ENCODE measurements around the gene IMPG1.

Gene IMPG1, protein sequence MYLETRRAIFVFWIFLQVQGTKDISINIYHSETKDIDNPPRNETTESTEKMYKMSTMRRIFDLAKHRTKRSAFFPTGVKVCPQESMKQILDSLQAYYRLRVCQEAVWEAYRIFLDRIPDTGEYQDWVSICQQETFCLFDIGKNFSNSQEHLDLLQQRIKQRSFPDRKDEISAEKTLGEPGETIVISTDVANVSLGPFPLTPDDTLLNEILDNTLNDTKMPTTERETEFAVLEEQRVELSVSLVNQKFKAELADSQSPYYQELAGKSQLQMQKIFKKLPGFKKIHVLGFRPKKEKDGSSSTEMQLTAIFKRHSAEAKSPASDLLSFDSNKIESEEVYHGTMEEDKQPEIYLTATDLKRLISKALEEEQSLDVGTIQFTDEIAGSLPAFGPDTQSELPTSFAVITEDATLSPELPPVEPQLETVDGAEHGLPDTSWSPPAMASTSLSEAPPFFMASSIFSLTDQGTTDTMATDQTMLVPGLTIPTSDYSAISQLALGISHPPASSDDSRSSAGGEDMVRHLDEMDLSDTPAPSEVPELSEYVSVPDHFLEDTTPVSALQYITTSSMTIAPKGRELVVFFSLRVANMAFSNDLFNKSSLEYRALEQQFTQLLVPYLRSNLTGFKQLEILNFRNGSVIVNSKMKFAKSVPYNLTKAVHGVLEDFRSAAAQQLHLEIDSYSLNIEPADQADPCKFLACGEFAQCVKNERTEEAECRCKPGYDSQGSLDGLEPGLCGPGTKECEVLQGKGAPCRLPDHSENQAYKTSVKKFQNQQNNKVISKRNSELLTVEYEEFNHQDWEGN

DNA sequence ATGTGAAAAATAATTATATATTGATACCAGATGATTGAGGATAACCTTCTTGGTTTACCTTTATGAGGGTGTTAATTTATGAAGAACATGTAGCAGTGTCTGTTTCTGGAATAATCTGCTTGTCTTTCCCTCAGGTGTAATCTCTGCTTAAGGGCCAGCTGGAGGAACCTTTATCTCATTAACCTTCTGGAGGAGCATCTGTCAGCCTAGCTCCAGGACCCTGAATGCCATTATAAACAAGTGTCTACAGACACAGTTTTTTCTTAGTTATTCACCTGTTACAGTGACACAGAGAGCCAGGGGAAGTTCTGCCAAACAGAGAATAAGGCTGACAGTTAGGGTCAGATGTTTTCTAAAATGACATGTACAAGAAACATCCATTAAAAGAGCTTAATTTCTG, at the start of gene IMPG1:
Gene IMPG1 (minus strand): TSS at position 101 of the 400 bp plus-strand sequence. CDS start 174 bp downstream, outside the sequence.
- no peak for DNase-seq (ENCODE audit: low read depth)

GRCh38 chr6:76120302-76120701, 47.8 kb upstream of the IMPG1 start:
- no peak for DNase-seq (ENCODE audit: low read depth)

GRCh38 chr6:76073281-76073680, 819 bp upstream of the IMPG1 start:
- no peak for DNase-seq (ENCODE audit: low read depth)

- no peak for DNase-seq (ENCODE audit: low read depth)
Measured at GRCh38 chr6:76057469-76057868, 15.0 kb downstream of the IMPG1 start.

DNA sequence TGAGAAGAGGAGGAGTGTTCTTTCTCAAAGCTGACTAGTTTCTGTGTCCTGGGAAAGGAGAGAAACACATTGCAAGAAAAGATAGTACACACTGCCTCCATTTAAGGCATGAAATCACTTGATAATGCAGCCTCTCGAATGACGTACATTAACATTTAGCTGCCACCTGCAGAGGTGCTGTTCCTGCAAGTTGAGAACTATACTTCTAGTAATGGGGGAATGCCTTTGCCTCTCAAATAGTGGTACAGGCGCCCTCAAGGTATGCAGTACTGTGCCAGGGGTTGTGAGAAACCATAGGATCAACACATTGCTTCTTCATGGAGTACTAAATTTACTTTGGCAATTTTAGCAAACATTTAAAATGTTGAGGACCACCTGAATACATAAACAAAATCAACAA, 20.1 kb downstream of the IMPG1 start:
- no peak for DNase-seq (ENCODE audit: low read depth)

DNA sequence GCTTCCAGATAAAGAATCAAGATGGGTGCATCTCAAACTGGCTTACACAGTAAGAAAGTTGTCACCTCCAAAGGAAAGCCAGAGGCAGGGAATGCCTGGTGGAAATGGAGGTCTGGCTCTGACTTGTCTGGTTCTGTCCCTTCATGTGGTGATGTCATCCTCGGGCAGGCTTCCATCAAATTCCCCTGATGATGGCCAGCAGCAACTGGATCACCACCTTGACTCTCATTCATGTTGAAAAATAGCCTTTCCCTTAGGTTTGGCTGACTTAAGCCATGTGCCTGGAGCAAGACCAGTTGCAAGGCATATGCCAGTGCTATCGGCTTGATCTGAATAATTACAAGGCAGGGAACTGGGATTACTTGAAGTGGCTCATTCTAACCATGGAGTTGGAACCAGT, 28.8 kb downstream of the IMPG1 start:
- DNase-seq (ENCODE audit: low read depth), result no peak

GRCh38 chr6:76035713-76036112, 36.7 kb downstream of the IMPG1 start:
- no peak for DNase-seq (ENCODE audit: low read depth)

- no peak for DNase-seq (ENCODE audit: low read depth)
Measured at GRCh38 chr6:76026101-76026500, 46.4 kb downstream of the IMPG1 start.

- DNase-seq (ENCODE audit: low read depth), result no peak
Measured at GRCh38 chr6:76014626-76015530, 57.6 kb downstream of the IMPG1 start.

DNA sequence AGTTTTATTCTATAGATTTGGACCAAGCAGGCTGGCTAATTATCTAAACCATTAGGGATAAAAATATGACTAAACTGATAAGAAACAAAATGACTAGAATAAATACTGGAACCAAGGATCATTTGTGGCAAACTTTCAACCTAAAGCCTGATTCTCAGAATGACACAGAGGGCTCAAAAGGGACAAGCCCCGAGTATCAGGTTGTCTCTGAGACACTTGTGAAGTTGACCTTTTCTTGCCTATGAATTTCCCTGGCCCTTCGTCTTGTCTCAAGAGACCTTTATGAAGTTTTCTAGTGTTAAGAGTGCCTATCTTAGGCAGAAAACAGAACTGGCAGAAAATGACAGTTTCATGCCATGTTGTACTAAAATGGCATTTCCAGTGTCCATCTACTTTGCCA, 68.3 kb downstream of the IMPG1 start:
- DNase-seq (ENCODE audit: low read depth), result no peak

- DNase-seq (ENCODE audit: low read depth), result no peak
Measured at GRCh38 chr6:76003686-76004085, 68.8 kb downstream of the IMPG1 start.

- DNase-seq (ENCODE audit: low read depth), result no peak
Measured at GRCh38 chr6:76003113-76003512, 69.3 kb downstream of the IMPG1 start.

DNA sequence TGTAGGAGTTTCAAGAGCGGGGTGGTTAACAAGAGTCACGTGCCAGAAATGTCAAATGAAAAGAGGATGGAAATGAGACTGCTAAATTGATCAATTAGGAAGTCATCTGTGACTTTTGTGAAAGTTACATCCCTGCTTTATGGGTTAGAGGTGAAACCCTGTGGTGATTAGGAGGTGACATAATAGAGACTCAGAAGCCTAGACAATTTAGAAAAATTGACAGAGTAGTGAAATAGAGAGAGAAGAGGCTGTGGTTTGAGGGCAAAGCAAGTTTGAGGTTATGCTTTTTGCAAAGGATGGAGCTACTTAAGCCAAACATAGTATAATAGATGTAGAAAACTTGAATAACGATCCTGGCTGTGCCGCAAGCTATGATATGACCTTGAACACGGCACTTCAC, 71.8 kb downstream of the IMPG1 start:
- DNase-seq (ENCODE audit: low read depth), result no peak

DNA sequence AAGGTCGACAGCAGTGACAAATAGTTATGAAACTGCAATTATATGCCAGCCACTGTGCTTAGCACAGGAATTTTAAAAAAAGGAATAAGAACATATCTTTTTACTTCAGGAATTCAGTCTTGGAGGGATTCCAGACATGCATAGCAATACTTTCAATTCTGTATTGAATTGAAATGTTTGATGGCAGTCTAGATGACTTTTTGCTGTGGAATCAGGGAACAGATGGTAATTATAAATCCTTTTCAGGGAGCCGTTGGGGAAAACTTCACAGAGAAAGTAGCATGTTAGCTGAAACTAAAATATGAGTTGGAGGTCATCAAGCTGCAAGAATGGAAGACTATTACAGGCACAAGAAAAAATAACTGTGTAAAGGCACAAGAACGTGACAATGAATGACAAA, 74.8 kb downstream of the IMPG1 start:
- no peak for DNase-seq (ENCODE audit: low read depth)

GRCh38 chr6:75993236-75994162, 79.0 kb downstream of the IMPG1 start:
- no peak for DNase-seq (ENCODE audit: low read depth)

DNA sequence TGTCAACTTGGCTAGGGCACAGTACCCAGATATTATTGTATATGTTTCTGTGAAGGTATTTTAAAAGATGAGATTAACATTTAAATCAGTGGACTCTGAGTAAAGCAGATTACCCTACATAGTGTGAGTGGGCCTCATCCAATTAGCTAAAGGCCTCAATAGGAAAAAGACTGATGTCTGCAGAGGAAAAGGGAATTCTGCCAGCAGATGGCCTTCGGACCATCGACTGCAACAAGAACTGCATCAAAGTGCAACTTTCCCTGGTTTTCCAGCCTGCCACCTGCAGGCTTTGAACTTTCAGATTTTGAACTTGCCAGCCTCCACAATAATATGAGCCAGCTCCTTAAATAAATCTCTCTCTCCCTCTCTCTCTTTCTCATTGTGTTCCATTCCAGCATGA, 80.5 kb downstream of the IMPG1 start:
- DNase-seq (ENCODE audit: low read depth), result no peak

- no peak for DNase-seq (ENCODE audit: low read depth)
Measured at GRCh38 chr6:75986935-75987334, 85.5 kb downstream of the IMPG1 start.

DNA sequence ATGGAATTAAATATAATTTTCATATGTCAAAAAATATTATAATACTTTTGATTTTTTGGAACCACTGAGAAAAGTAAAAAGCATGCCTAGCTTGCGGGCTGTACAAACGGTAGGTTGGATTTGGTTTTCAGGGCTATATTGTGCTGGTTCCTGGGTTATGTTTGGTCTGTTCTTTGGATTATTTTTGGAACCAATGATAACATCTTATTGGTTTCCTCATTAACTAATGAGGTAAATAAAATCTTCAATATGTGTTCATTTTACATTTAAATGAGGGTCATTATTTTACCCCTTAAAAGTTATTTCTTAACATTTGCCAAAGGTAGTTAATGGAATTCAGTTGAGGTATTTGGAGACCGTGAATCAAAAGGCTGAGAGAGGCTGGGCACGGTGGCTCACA, 96.6 kb downstream of the IMPG1 start:
- no peak for DNase-seq (ENCODE audit: low read depth)

GRCh38 chr6:75970093-75970492, 102.4 kb downstream of the IMPG1 start:
- DNase-seq (ENCODE audit: low read depth), result no peak

GRCh38 chr6:75968143-75968542, 104.3 kb downstream of the IMPG1 start:
- DNase-seq (ENCODE audit: low read depth), result no peak

GRCh38 chr6:75963569-75963968, 108.9 kb downstream of the IMPG1 start:
- DNase-seq (ENCODE audit: low read depth), result no peak

All from fibroblast of gingiva (primary cell).